HepG2 (cell line): ENCODE data around the gene PITRM1. TPM values are rescaled to one million over a fixed set of nuclear protein-coding genes. Genes with fewer than 3 reads are reported as not detected.
A peak's percentile ranks its signal among the peaks of the same experiment; 100 is the strongest.

Source experiments
- ASH2L ChIP-seq: fragments of 300-600, 200-600 bp; sonication (generic); IDR thresholded peaks from 2 replicates; pipeline ENCODE4 v1.7.0; 2017; ENCODE audit warnings: low read depth, mild to moderate bottlenecking, moderate library complexity, mixed read lengths, low read length; ENCODE audit not compliant: insufficient read length
- BCLAF1 ChIP-seq: fragments of 450-650 bp; IDR thresholded peaks from 2 replicates; pipeline ENCODE4 v1.6.1; 2017; ENCODE audit warnings: mild to moderate bottlenecking
- CHCHD3 ChIP-seq: sonication (generic); formaldehyde crosslinking; IDR thresholded peaks from 2 replicates; pipeline ENCODE4 v1.8.0; 2022; ENCODE audit warnings: mild to moderate bottlenecking, missing genetic modification reagents, moderate library complexity
- DDIT3 ChIP-seq: sonication (generic); formaldehyde crosslinking; IDR thresholded peaks from 2 replicates; pipeline ENCODE4 v1.4.0; 2020; ENCODE audit warnings: mild to moderate bottlenecking, missing genetic modification reagents
- FOSL2 ChIP-seq: sonication (generic); formaldehyde crosslinking; IDR thresholded peaks from 2 replicates; pipeline ENCODE4 v1.4.0; 2020; ENCODE audit warnings: missing genetic modification reagents
- FOXO4 ChIP-seq: sonication (generic); formaldehyde crosslinking; conservative IDR thresholded peaks from 2 replicates; pipeline ENCODE4 v1.8.1; 2023; ENCODE audit warnings: missing genetic modification reagents
- LBX2 ChIP-seq: sonication (generic); formaldehyde crosslinking; IDR thresholded peaks from 2 replicates; pipeline ENCODE4 v1.5.0; 2020; ENCODE audit warnings: missing genetic modification reagents, mild to moderate bottlenecking, borderline replicate concordance
- NR2F6 ChIP-seq, 2 experiments: IDR thresholded peaks; 2 replicates each; pipeline ENCODE4 v1.6.1; 2016; ENCODE audit warnings: antibody characterized with exemption in 1 of 2, mild to moderate bottlenecking in 1 of 2
- PHF5A ChIP-seq: IDR thresholded peaks from one replicate; pipeline ENCODE4 v1.6.1; 2018; ENCODE audit warnings: low read depth, missing genetic modification reagents; ENCODE audit not compliant: unreplicated experiment
- TFE3 ChIP-seq: IDR thresholded peaks from 2 replicates; pipeline ENCODE4 v1.6.1; 2016
- ZBTB34 ChIP-seq: sonication (generic); formaldehyde crosslinking; IDR thresholded peaks from 2 replicates; pipeline ENCODE4 v1.8.0; 2022; ENCODE audit warnings: mild to moderate bottlenecking, missing genetic modification reagents
- ZNF235 ChIP-seq: sonication (generic); formaldehyde crosslinking; IDR thresholded peaks from 2 replicates; pipeline ENCODE4 v1.8.1; 2023; ENCODE audit warnings: mild to moderate bottlenecking, missing genetic modification reagents, borderline replicate concordance
- ZNF251 ChIP-seq: sonication (generic); formaldehyde crosslinking; IDR thresholded peaks from 2 replicates; pipeline ENCODE4 v1.9.0; 2021; ENCODE audit warnings: mild to moderate bottlenecking, missing genetic modification reagents
- ZNF619 ChIP-seq: sonication (generic); formaldehyde crosslinking; IDR thresholded peaks from 2 replicates; pipeline ENCODE4 v1.4.0; 2020; ENCODE audit warnings: mild to moderate bottlenecking, missing genetic modification reagents
- ZNF678 ChIP-seq: sonication (generic); formaldehyde crosslinking; IDR thresholded peaks from 2 replicates; pipeline ENCODE4 v1.4.0; 2020; ENCODE audit warnings: mild to moderate bottlenecking, missing genetic modification reagents
- ZNF784 ChIP-seq: sonication (generic); formaldehyde crosslinking; IDR thresholded peaks from 2 replicates; pipeline ENCODE4 v1.5.1; 2020; ENCODE audit warnings: missing genetic modification reagents, mild to moderate bottlenecking, borderline replicate concordance
- ZNF883 ChIP-seq: sonication (generic); formaldehyde crosslinking; IDR thresholded peaks from 2 replicates; pipeline ENCODE4 v1.5.1; 2020; ENCODE audit warnings: mild to moderate bottlenecking, missing genetic modification reagents; ENCODE audit errors: not compliant biosample characterization
- ZNF891 ChIP-seq: sonication (generic); formaldehyde crosslinking; IDR thresholded peaks from 2 replicates; pipeline ENCODE4 v1.5.0; 2020; ENCODE audit warnings: mild to moderate bottlenecking, missing genetic modification reagents
- ZSCAN31 ChIP-seq: sonication (generic); formaldehyde crosslinking; IDR thresholded peaks from 2 replicates; pipeline ENCODE4 v1.5.0; 2020; ENCODE audit warnings: low read depth, mild to moderate bottlenecking, missing genetic modification reagents
- polyA plus RNA-seq, 8 experiments: library from polyadenylated mRNA; depleted of rRNA in 3 of 8; stranded (reverse) in 7 of 8; unstranded in 1 of 8; fragments of >200 nt; fragmentation: Illumina TruSeq in 4 of 8; extraction: Trizol in 4 of 8; gene quantifications; 2 replicates each; pipeline versions ENCODE4 v1.2.1 to v1.2.3, GENCODE V29; 2011 to 2016; ENCODE audit warnings: low read depth in 4 of 8, missing spikeins in 1 of 8, mixed read lengths in 1 of 8; ENCODE audit not compliant: insufficient read depth in 1 of 8
- total RNA-seq, 5 experiments: library from RNA; depleted of rRNA; stranded (reverse); fragments of >200 nt; fragmentation: Illumina TruSeq; extraction: Trizol; gene quantifications; 2 replicates each; pipeline ENCODE4 v1.2.3, GENCODE V29; 2016; ENCODE audit warnings: low read depth in 1 of 5

Gene PITRM1
- total and polyA plus RNA-seq, 2 of the 13 experiments (the other 11 are each of a cell fraction or from before 2014, with no cell fraction given) = 16.4 to 29.0 TPM

- no peak for TF ChIP-seq ZNF251 (CRISPR knock-in tag)
- no peak for TF ChIP-seq ZSCAN31 (CRISPR knock-in tag)
- TF ChIP-seq ZNF784 (CRISPR knock-in tag) = no peak
- TF ChIP-seq ZNF891 (CRISPR knock-in tag) = no peak
- no peak for TF ChIP-seq BCLAF1
- TF ChIP-seq PHF5A (CRISPR knock-in tag) = no peak
- TF ChIP-seq FOXO4 = no peak
- no peak for TF ChIP-seq ZNF235 (CRISPR knock-in tag)
- peak; percentile 77 for TF ChIP-seq ASH2L
- TF ChIP-seq ZBTB34 (CRISPR knock-in tag) = no peak
- TF ChIP-seq NR2F6 (IDR thresholded peaks at IDR 0.05) = peak; percentile 56
- TF ChIP-seq NR2F6 (CRISPR knock-in tag; IDR thresholded peaks at IDR 0.05) = no peak
- TF ChIP-seq ZNF678 (CRISPR knock-in tag) = no peak
- TF ChIP-seq DDIT3 (CRISPR knock-in tag) = no peak
- TF ChIP-seq TFE3 (CRISPR knock-in tag) = no peak
- TF ChIP-seq ZNF619 (CRISPR knock-in tag) = no peak
- no peak for TF ChIP-seq ZNF883 (CRISPR knock-in tag)
- no peak for TF ChIP-seq LBX2 (CRISPR knock-in tag)
- TF ChIP-seq CHCHD3 (CRISPR knock-in tag) = no peak
- peak; percentile 88 for TF ChIP-seq FOSL2 (CRISPR knock-in tag)
Observed at GRCh38 chr10:3095373-3096139, 77.0 kb downstream of the PITRM1 start (continued).
